ENCODE measurements around the gene HES5. TPM values are rescaled to one million over a fixed set of nuclear protein-coding genes. Genes with fewer than 3 reads are reported as not detected.
A peak's percentile ranks its signal among the peaks of the same experiment; 100 is the strongest.

The HES5 gene
- polyA plus RNA-seq, 3 donors, result not detected

GRCh38 chr1:2544875-2545640 is 15.0 kb upstream of the HES5 start:
- Histone ChIP-seq H3K27ac (ENCODE audit: low read depth in 1 of 2, low read length in 2 of 2) (peak overlapping the region in 1 of 2 donors; percentile 7), H3K4me2 (replicated peaks; ENCODE audit: extremely low read depth, low read length, poor library complexity, severe bottlenecking) (peak overlapping the region; percentile 66), H3K4me3 (replicated peaks in 1 of 3; ENCODE audit: low read depth in 2 of 3, low read length in 3 of 3) (no peak overlapping the region), H3K4me1 (ENCODE audit: control insufficient read depth in 1 of 2, insufficient read depth in 2 of 2, low read length in 2 of 2) (peaks cover 34 to 45% of the 10 kb centered on the region in 2 donors), H4K20me1 (ENCODE audit: insufficient read depth, low read length) (peaks cover 11% of the 10 kb centered on the region), H3K9ac (ENCODE audit: insufficient read depth, low read length, poor library complexity, severe bottlenecking) (no peak overlapping the region), H3K27me3 (ENCODE audit: control insufficient read depth in 2 of 2, insufficient read depth in 2 of 2, low read length in 2 of 2) (peaks cover 3 to 25% of the 10 kb centered on the region in 2 donors), H3K9me3 (replicated peaks in 1 of 2; ENCODE audit: control insufficient read depth in 1 of 2, insufficient read depth in 1 of 2, low read length in 2 of 2) (no peaks in the 10 kb centered on the region), H3K36me3 (replicated peaks in 1 of 2; ENCODE audit: control insufficient read depth in 1 of 2, insufficient read depth in 2 of 2, low read length in 2 of 2) (no peaks in the 10 kb centered on the region), H2AFZ (ENCODE audit: insufficient read depth, low read depth, low read length, poor library complexity, severe bottlenecking) (peak overlapping the region; percentile 73), H3K79me2 (ENCODE audit: insufficient read depth, low read length) (peaks cover 8% of the 10 kb centered on the region)
- Mint-ChIP-seq H3K4me3 (no peak overlapping the region), H3K36me3 (no peaks in the 10 kb centered on the region), H3K4me1 (peaks cover 21% of the 10 kb centered on the region), H3K9me3 (peaks cover 0 to 3% (median 0%) of the 10 kb centered on the region in 7 donors), H3K27me3 (ENCODE audit: low read depth in 3 of 3) (peaks cover 11 to 46% (median 21%) of the 10 kb centered on the region in 3 donors), H3K27ac (peak overlapping the region in 2 of 7 donors; percentile 35 to 63)
- intact Hi-C loops (cut with micrococcal nuclease), result loop anchor here (5.0 to 10.0 kb wide), 4 partner anchors 97 to 413 kb away; partner anchors contain the start of genes PEX10 (in 2 of the 2) and FAAP20 (in 1 of the 2)
- WGBS (ENCODE audit: insufficient coverage), result 87% methylated on average over 15 of the region's 19 CpGs
- no peak for DNase-seq
- no peak for TF ChIP-seq CTCF (IDR thresholded peaks at IDR 0.05)

- Mint-ChIP-seq H3K36me3 (no peaks in the 10 kb centered on the region), H3K9me3 (no peaks in the 10 kb centered on the region), H3K27me3 (ENCODE audit: low read depth in 3 of 3) (peaks cover 11 to 54% (median 22%) of the 10 kb centered on the region in 3 donors), H3K27ac (peak overlapping the region in 1 of 7 donors; percentile 32), H3K4me1 (peaks cover 15% of the 10 kb centered on the region), H3K4me3 (no peak overlapping the region)
- peaks cover 11% of the 10 kb centered on the region for H4K20me1 ChIP-seq (ENCODE audit: insufficient read depth, low read length)
- no peak overlapping the region for H3K27ac ChIP-seq (ENCODE audit: low read depth in 1 of 2, low read length in 2 of 2)
- DNase-seq, result no peak
- no peak for TF ChIP-seq CTCF (IDR thresholded peaks at IDR 0.05)
- peaks cover 3 to 27% of the 10 kb centered on the region in 2 donors for H3K27me3 ChIP-seq (ENCODE audit: control insufficient read depth in 2 of 2, insufficient read depth in 2 of 2, low read length in 2 of 2)
- 82% methylated on average over 26 of the region's 26 CpGs for WGBS (ENCODE audit: insufficient coverage)
- peaks cover 8% of the 10 kb centered on the region for H3K79me2 ChIP-seq (ENCODE audit: insufficient read depth, low read length)
- H3K4me2 ChIP-seq (replicated peaks; ENCODE audit: extremely low read depth, low read length, poor library complexity, severe bottlenecking), result no peak overlapping the region
- H2AFZ ChIP-seq (ENCODE audit: insufficient read depth, low read depth, low read length, poor library complexity, severe bottlenecking), result no peak overlapping the region
- H3K4me3 ChIP-seq (replicated peaks in 1 of 3; ENCODE audit: low read depth in 2 of 3, low read length in 3 of 3), result no peak overlapping the region
- no peaks in the 10 kb centered on the region for H3K9me3 ChIP-seq (replicated peaks in 1 of 2; ENCODE audit: control insufficient read depth in 1 of 2, insufficient read depth in 1 of 2, low read length in 2 of 2)
- H3K4me1 ChIP-seq (ENCODE audit: control insufficient read depth in 1 of 2, insufficient read depth in 2 of 2, low read length in 2 of 2), result peaks cover 26 to 37% of the 10 kb centered on the region in 2 donors
- H3K9ac ChIP-seq (ENCODE audit: insufficient read depth, low read length, poor library complexity, severe bottlenecking), result no peak overlapping the region
- intact Hi-C loops (cut with micrococcal nuclease), result loop anchor here in 1 of 2 donors (10.0 kb wide), 1 partner anchor 349 kb away; the partner anchor contains the start of gene FAAP20
- no peaks in the 10 kb centered on the region for H3K36me3 ChIP-seq (replicated peaks in 1 of 2; ENCODE audit: control insufficient read depth in 1 of 2, insufficient read depth in 2 of 2, low read length in 2 of 2)
Observed at GRCh38 chr1:2544093-2544874, 14.2 kb upstream of the HES5 start.
